NCI-H748 (cell line): ENCODE data around the gene ZC2HC1C.

Experiments
- DNase-seq: peaks from one replicate; lab custom pipeline; 2025; ENCODE audit not compliant: unreplicated experiment; lab: John Stamatoyannopoulos, UW

Gene ZC2HC1C

DNA sequence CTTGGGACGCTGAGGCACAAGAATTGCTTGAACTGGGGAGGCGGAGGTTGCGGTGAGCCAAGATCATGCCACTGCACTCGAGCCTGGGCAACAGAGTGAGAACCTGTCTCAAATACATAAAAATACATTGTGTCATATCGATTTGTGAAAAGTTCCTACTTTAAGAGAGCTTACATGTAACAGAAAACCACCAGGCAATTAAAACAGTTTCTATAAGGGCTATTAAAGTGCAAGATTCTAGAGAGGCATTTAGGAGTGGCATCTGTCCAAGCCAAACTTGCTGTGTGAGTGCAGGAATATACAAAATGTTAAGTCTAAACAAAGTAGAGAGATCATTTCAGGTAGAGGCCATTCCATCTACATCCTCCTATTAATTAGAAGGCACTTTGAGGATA lies 59.2 kb downstream of the ZC2HC1C start:
- no peak for DNase-seq
